Esophagus muscularis mucosa (tissue), 4 donors: Measurements from ENCODE around the gene FAM131A. TPM values are rescaled to one million over a fixed set of nuclear protein-coding genes. Genes with fewer than 3 reads are reported as not detected.

Experiments used
- DNase-seq: peaks from one replicate; pipeline ENCODE4 v3.0.0-alpha.2; 2017; ENCODE audit errors: extremely low spot score
- H3K27ac ChIP-seq, 4 donors: fragments of 200-600 bp; sonication (generic); replicated peaks in 1 of 4; 1 replicate in 3 of 4; 2 replicates in 1 of 4; pipeline ENCODE4 v1.5.1; 2016 to 2019; ENCODE audit warnings: mild to moderate bottlenecking in 1 of 4
- H3K27me3 ChIP-seq, 4 donors: fragments of 200-600 bp; sonication (generic); one replicate each; pipeline versions ENCODE4 v1.5.1 to v1.6.0; 2016 to 2019
- H3K36me3 ChIP-seq, 4 donors: fragments of 200-600 bp; sonication (generic); one replicate each; pipeline ENCODE4 v1.5.1; 2016 to 2019
- H3K4me1 ChIP-seq, 4 donors: fragments of 200-600 bp; sonication (generic); one replicate each; pipeline ENCODE4 v1.5.1; 2016 to 2019
- H3K4me3 ChIP-seq, 4 donors: fragments of 200-600 bp; sonication (generic); 1 replicate in 2 of 4; 2 replicates in 2 of 4; pipeline ENCODE4 v1.5.1; 2016 to 2019; ENCODE audit warnings: mild to moderate bottlenecking in 4 of 4, moderate library complexity in 1 of 4
- H3K9me3 ChIP-seq, 4 donors: fragments of 200-600 bp; sonication (generic); 1 replicate in 3 of 4; 2 replicates in 1 of 4; pipeline ENCODE4 v1.5.1; 2016 to 2019
- CTCF ChIP-seq, 3 experiments: fragments of 200-600 bp in 2 of 3; fragments of 450-650 bp in 1 of 3; sonication (generic) in 2 of 3; IDR thresholded peaks; one replicate each; pipeline ENCODE4 v1.5.1; 2017 to 2019; ENCODE audit warnings: antibody characterized with exemption in 3 of 3, mild to moderate bottlenecking in 2 of 3, moderate library complexity in 1 of 3
- EP300 ChIP-seq: sonication (generic); formaldehyde crosslinking; IDR thresholded peaks from one replicate; pipeline ENCODE4 v1.6.1; 2017; ENCODE audit warnings: antibody characterized with exemption
- POLR2A ChIP-seq: fragments of 450-650 bp; IDR thresholded peaks from one replicate; pipeline ENCODE4 v1.6.1; 2017; ENCODE audit warnings: antibody characterized with exemption, moderate library complexity, mild to moderate bottlenecking, low read depth
- POLR2AphosphoS5 ChIP-seq, 2 donors: sonication (generic); formaldehyde crosslinking; IDR thresholded peaks; one replicate each; pipeline ENCODE4 v1.6.1; 2017; ENCODE audit warnings: antibody characterized with exemption in 2 of 2
- WGBS: methylation state at CpG from one replicate; pipeline ENCODE4 v1.1.5; 2018; 5-methylcytosine and 5-hydroxymethylcytosine counted together
- intact Hi-C: fragments of 100-400 bp; cut with DNase I; formaldehyde crosslinking; loops from one replicate; pipeline ENCODE4 v1.15.1; 2023
- total RNA-seq, 4 donors: library from RNA; depleted of rRNA; stranded (reverse); fragments of >200 nt; gene quantifications; one replicate each; pipeline versions ENCODE4 v1.1.0 to v1.2.1, GENCODE V29; 2016

Gene FAM131A
- total RNA-seq, 4 donors from 2014 or later: 40.3 to 71.0 (median 59.9) TPM

DNA sequence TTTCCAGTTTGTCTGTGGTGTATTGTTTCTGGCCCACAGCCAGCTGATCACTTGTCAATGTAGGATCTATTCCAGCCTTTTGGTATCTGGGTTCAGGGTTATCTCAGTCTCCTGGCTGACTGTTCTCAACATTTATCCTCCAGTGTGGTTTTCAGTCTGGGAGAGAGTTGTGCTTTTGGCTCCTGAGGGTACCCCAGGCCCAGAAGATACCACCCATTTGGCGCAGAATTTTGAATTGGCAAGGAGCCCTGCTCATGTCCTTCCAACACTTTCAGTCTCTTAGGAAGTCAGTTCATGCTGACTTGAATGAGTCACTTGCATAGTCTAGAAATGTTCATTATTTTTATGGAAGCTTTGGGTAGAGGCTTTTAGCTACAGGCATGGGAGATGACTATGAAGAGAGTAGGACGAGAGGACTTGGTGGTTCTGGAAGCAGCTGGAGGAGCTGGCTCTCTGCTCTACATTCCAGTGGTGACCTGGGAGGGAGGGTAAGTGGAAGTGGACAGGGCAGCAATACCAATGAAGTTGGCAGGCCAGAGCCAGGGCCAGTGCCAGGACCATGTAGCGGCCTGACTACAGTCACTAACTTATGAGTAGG is 31.3 kb downstream of the FAM131A start:
- Histone ChIP-seq H3K9me3 (no peaks in the 10 kb centered on the region), H3K36me3 (peaks cover 8 to 59% (median 45%) of the 10 kb centered on the region in 4 donors), H3K27ac (peak overlapping the region in 2 of 4 donors; percentile 3 to 30), H3K27me3 (no peaks in the 10 kb centered on the region), H3K4me3 (no peak overlapping the region), H3K4me1 (peaks cover 18 to 48% (median 39%) of the 10 kb centered on the region in 4 donors)
- 54% methylated on average over 3 of the region's 3 CpGs for WGBS
- intact Hi-C loops: no loop called here
- no peak for DNase-seq
- TF ChIP-seq POLR2A (no peak), POLR2AphosphoS5 (IDR thresholded peaks at IDR 0.05) (no peak), CTCF (IDR thresholded peaks at IDR 0.05) (no peak), EP300 (no peak)

GRCh38 chr3:184371570-184372018 is 34.2 kb downstream of the FAM131A start:
- H3K27me3 ChIP-seq: peaks cover 0 to 6% (median 0%) of the 10 kb centered on the region in 4 donors
- H3K36me3 ChIP-seq: peaks cover 6 to 37% (median 30%) of the 10 kb centered on the region in 4 donors
- H3K4me3 ChIP-seq: no peak overlapping the region
- peaks cover 11 to 40% (median 26%) of the 10 kb centered on the region in 4 donors for H3K4me1 ChIP-seq
- WGBS: 47% methylated on average over 5 of the region's 5 CpGs
- TF ChIP-seq EP300 (no peak), POLR2AphosphoS5 (IDR thresholded peaks at IDR 0.05) (peak in 1 of 2 donors; percentile 61), CTCF (IDR thresholded peaks at IDR 0.05) (peak; percentile 90 to 95 (median 93))
- no peak for DNase-seq
- intact Hi-C loops: loop anchor here (2.0 to 10.0 kb wide), 2 partner anchors 141 to 173 kb away; no protein-coding TSS in a partner anchor
- no peak overlapping the region for H3K27ac ChIP-seq
- no peaks in the 10 kb centered on the region for H3K9me3 ChIP-seq

DNA sequence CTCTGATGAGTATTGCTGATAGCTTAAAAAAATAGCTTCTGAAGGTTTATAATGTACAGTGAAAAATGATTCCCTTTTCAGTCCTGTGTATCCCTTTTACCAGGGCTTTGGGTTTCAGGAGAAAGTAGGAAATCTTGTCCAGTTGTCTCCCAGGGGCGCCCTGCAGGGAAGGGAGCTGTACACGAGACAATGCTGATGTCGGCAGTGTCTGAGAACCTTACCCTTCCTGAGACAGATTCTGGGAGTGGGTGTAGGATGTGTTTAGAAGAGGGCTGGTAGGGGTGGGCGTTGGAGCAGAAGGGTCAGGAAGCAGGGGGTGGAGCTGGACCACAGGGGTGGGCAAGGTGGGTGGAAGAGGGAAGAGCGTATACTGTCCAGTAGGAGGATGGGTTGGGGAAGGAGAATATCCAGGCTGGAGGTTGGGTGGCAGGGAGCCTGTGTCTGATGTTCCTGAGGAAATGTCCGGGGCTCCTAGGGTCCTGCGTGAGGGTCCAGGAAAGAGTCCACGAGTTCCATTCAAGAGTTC is 35.0 kb downstream of the FAM131A start:
- H3K4me1 ChIP-seq: peaks cover 12 to 40% (median 30%) of the 10 kb centered on the region in 4 donors
- intact Hi-C loops: loop anchor here (10.0 kb wide), 1 partner anchor 172 kb away; no protein-coding TSS in a partner anchor
- H3K4me3 ChIP-seq: no peak overlapping the region
- no peak overlapping the region for H3K27ac ChIP-seq
- peaks cover 0 to 12% (median 0%) of the 10 kb centered on the region in 4 donors for H3K27me3 ChIP-seq
- H3K36me3 ChIP-seq: peaks cover 0 to 30% (median 22%) of the 10 kb centered on the region in 4 donors
- H3K9me3 ChIP-seq: no peaks in the 10 kb centered on the region
- TF ChIP-seq POLR2AphosphoS5 (IDR thresholded peaks at IDR 0.05): no peak
- no peak for TF ChIP-seq POLR2A
- no peak for TF ChIP-seq CTCF (IDR thresholded peaks at IDR 0.05)
- no peak for TF ChIP-seq EP300
- 60% methylated on average over 8 of the region's 8 CpGs for WGBS
- DNase-seq: no peak

DNA sequence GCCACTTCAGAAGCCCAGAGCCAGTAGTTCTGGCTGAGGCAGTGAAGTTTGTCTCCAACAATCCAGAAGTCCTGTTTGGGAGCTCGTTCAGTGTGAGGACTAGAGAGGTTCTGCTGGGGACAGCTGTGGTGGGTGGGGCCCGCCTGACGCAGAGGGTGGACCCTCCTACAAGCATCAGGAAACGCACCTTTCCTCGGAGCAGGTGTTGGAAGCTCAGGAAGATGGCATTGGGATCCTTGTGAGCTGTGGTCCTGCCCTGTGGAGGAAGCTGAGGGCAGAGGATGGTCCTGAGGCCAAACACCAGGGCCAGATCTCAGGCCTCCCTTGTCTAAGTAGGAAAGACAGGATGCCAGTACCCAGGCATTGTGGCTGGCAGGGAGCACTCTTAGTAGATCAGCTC is 35.5 kb downstream of the FAM131A start:
- Histone ChIP-seq H3K36me3 (peaks cover 0 to 24% (median 17%) of the 10 kb centered on the region in 4 donors), H3K27me3 (peaks cover 0 to 17% (median 0%) of the 10 kb centered on the region in 4 donors), H3K9me3 (no peaks in the 10 kb centered on the region), H3K27ac (peak overlapping the region in 1 of 4 donors; percentile 15), H3K4me1 (peaks cover 15 to 45% (median 35%) of the 10 kb centered on the region in 4 donors), H3K4me3 (no peak overlapping the region)
- WGBS: no CpG with 5 or more reads among the region's 5 CpGs
- no peak for TF ChIP-seq EP300
- no peak for TF ChIP-seq POLR2A
- no peak for TF ChIP-seq CTCF (IDR thresholded peaks at IDR 0.05)
- no peak for TF ChIP-seq POLR2AphosphoS5 (IDR thresholded peaks at IDR 0.05)
- intact Hi-C loops: loop anchor here (10.0 kb wide), 1 partner anchor 172 kb away; no protein-coding TSS in a partner anchor
- no peak for DNase-seq
